SK-N-SH (cell line): ENCODE data around the gene CD38. TPM values are rescaled to one million over a fixed set of nuclear protein-coding genes. Genes with fewer than 3 reads are reported as not detected.
"Not testable (repeated sequence)": the region's sequence is repeated elsewhere in the genome, so short reads cannot be mapped to it uniquely, and the experiment has no call there.

Experiments
- CTCF ChIA-PET: fragments of 300-600, 350-600 bp; formaldehyde crosslinking; extraction: SDS; loops from one replicate; lab custom pipeline; 2021; lab: Yijun Ruan, JAX
- POLR2A ChIA-PET: fragments of 350-600 bp; sonication (Branson Sonifier 250); formaldehyde crosslinking; extraction: SDS; loops from one replicate; lab custom pipeline; 2020; ENCODE audit warnings: antibody characterized with exemption, inconsistent platforms; lab: Yijun Ruan, JAX
- DNase-seq: peaks from one replicate; pipeline ENCODE4 v3.0.0; 2012
- H2AFZ ChIP-seq: fragments of 200-600 bp; sonication (generic); 2 replicates; pipeline ENCODE4 v1.8.1; 2016; ENCODE audit warnings: antibody characterized with exemption, mild to moderate bottlenecking, low read depth
- H3F3A ChIP-seq: fragments of 200-600 bp; sonication (generic); replicated peaks from 2 replicates; pipeline ENCODE3; 2016; ENCODE audit warnings: antibody characterized with exemption, mild to moderate bottlenecking; ENCODE audit not compliant: insufficient read depth
- H3K27ac ChIP-seq, 2 experiments: fragments of 200-500 bp in 1 of 2; fragments of 200-600 bp in 1 of 2; sonication (Bioruptor generic) in 1 of 2; sonication (generic), shearing (Covaris generic) in 1 of 2; 2 replicates each; pipeline versions ENCODE4 v1.5.1 to v1.6.1; 2014 to 2016; ENCODE audit warnings: low read depth in 2 of 2, inconsistent platforms in 1 of 2, low read length in 1 of 2, mild to moderate bottlenecking in 1 of 2, mixed read lengths in 1 of 2
- H3K27me3 ChIP-seq: fragments of 200-600 bp; sonication (generic), shearing (Covaris generic); 2 replicates; pipeline ENCODE4 v1.6.1; 2016; ENCODE audit warnings: mixed run types; ENCODE audit not compliant: insufficient read depth
- H3K36me3 ChIP-seq, 2 experiments: fragments of 200-500 bp in 1 of 2; fragments of 200-600 bp in 1 of 2; sonication (Bioruptor generic) in 1 of 2; sonication (generic) in 1 of 2; replicated peaks in 1 of 2; 2 replicates each; pipeline versions ENCODE3 to v1.5.1; 2014 to 2016; ENCODE audit warnings: low read length in 1 of 2, mild to moderate bottlenecking in 1 of 2; ENCODE audit not compliant: insufficient read depth in 2 of 2, control insufficient read depth in 1 of 2
- H3K4me1 ChIP-seq, 2 experiments: fragments of 200-500 bp in 1 of 2; fragments of 200-600 bp in 1 of 2; sonication (Bioruptor generic) in 1 of 2; sonication (generic), shearing (Covaris generic) in 1 of 2; 2 replicates each; pipeline versions ENCODE4 v1.5.1 to v1.6.1; 2014 to 2016; ENCODE audit warnings: low read depth in 1 of 2, low read length in 1 of 2, mixed run types in 1 of 2; ENCODE audit not compliant: insufficient read depth in 2 of 2, control insufficient read depth in 1 of 2
- H3K4me2 ChIP-seq: fragments of 200-600 bp; sonication (generic), shearing (Covaris generic); 2 replicates; pipeline ENCODE4 v1.6.1; 2017; ENCODE audit warnings: mixed run types
- H3K4me3 ChIP-seq, 2 experiments: fragments of 200-500 bp in 1 of 2; fragments of 200-600 bp in 1 of 2; sonication (Bioruptor generic) in 1 of 2; sonication (generic), shearing (Covaris generic) in 1 of 2; 2 replicates each; pipeline versions ENCODE4 v1.5.1 to v1.8.1; 2014 to 2016; ENCODE audit warnings: low read depth in 2 of 2, inconsistent platforms in 1 of 2, low read length in 1 of 2, mild to moderate bottlenecking in 1 of 2, mixed read lengths in 1 of 2, moderate library complexity in 1 of 2
- H3K79me2 ChIP-seq: fragments of 200-600 bp; sonication (generic); 2 replicates; pipeline ENCODE4 v1.8.1; 2017; ENCODE audit warnings: mild to moderate bottlenecking; ENCODE audit not compliant: insufficient read depth
- H3K9ac ChIP-seq: fragments of 200-600 bp; sonication (generic); 2 replicates; pipeline ENCODE4 v1.6.1; 2017; ENCODE audit warnings: mixed run types
- H3K9me2 ChIP-seq: fragments of 200-600 bp; sonication (generic); 2 replicates; pipeline ENCODE4 v1.6.1; 2017; ENCODE audit warnings: mixed run types
- H3K9me3 ChIP-seq: fragments of 200-600 bp; sonication (generic); 2 replicates; pipeline ENCODE4 v1.6.1; 2017; ENCODE audit warnings: mixed run types, mild to moderate bottlenecking, moderate library complexity
- H4K20me1 ChIP-seq: fragments of 200-600 bp; sonication (generic); 2 replicates; pipeline ENCODE4 v1.6.1; 2017; ENCODE audit warnings: mild to moderate bottlenecking, mixed run types; ENCODE audit not compliant: insufficient read depth
- CHD2 ChIP-seq: fragments of 150-350 bp; IDR thresholded peaks from 2 replicates; pipeline ENCODE4 v1.6.1; 2018; ENCODE audit warnings: low read length; ENCODE audit not compliant: partially characterized antibody
- CTCF ChIP-seq: fragments of 200-600 bp; sonication (generic); IDR thresholded peaks from 2 replicates; pipeline ENCODE4 v1.6.1; 2017; ENCODE audit warnings: antibody characterized with exemption, mild to moderate bottlenecking, moderate library complexity
- EP300 ChIP-seq, 2 experiments: IDR thresholded peaks; 2 replicates each; pipeline versions ENCODE4 v1.4.0 to v1.6.1; 2012; ENCODE audit warnings: borderline replicate concordance in 1 of 2, low read depth in 1 of 2, low read length in 1 of 2
- FOXM1 ChIP-seq: IDR thresholded peaks from 2 replicates; pipeline ENCODE4 v1.4.0; 2012; ENCODE audit warnings: low read depth, mild to moderate bottlenecking
- GABPA ChIP-seq: IDR thresholded peaks from 2 replicates; pipeline ENCODE4 v1.4.0; 2012; ENCODE audit warnings: low read depth, mild to moderate bottlenecking
- NFIC ChIP-seq: IDR thresholded peaks from 2 replicates; pipeline ENCODE4 v1.4.0; 2012; ENCODE audit warnings: borderline replicate concordance
- RCOR1 ChIP-seq: fragments of 150-350 bp; IDR thresholded peaks from 2 replicates; pipeline ENCODE4 v1.6.1; 2017; ENCODE audit warnings: antibody characterized with exemption, low read length
- RFX5 ChIP-seq: IDR thresholded peaks from 2 replicates; pipeline ENCODE4 v1.6.1; 2012; ENCODE audit warnings: mild to moderate bottlenecking, improper control_type of control experiment, low read length
- RXRA ChIP-seq: IDR thresholded peaks from 2 replicates; pipeline ENCODE4 v1.4.0; 2012; ENCODE audit warnings: low read depth, mild to moderate bottlenecking, borderline replicate concordance
- SIN3A ChIP-seq: IDR thresholded peaks from 2 replicates; pipeline ENCODE4 v1.6.1; 2012; ENCODE audit warnings: low read depth, mild to moderate bottlenecking, low read length, moderate library complexity, borderline replicate concordance
- TCF12 ChIP-seq: IDR thresholded peaks from 2 replicates; pipeline ENCODE4 v1.4.0; 2012
- USF1 ChIP-seq: IDR thresholded peaks from 2 replicates; pipeline ENCODE4 v1.4.0; 2012; ENCODE audit warnings: low read depth, borderline replicate concordance
- YY1 ChIP-seq: IDR thresholded peaks from 2 replicates; pipeline ENCODE4 v1.4.0; 2012; ENCODE audit warnings: low read depth, mild to moderate bottlenecking
- WGBS: methylation state at CpG from one replicate; pipeline ENCODE4 v1.1.6; 2017; ENCODE audit warnings: low lambda C conversion rate; 5-methylcytosine and 5-hydroxymethylcytosine counted together
- polyA plus RNA-seq, 3 experiments: library from polyadenylated mRNA; depleted of rRNA; stranded (reverse); fragments of >200 nt; gene quantifications; 2 replicates each; pipeline ENCODE4 v1.2.3, GENCODE V29; 2012

The CD38 gene
- polyA plus RNA-seq, 1 of the 3 experiments (the other 2 are of a cell fraction), result 0.02 TPM

DNA sequence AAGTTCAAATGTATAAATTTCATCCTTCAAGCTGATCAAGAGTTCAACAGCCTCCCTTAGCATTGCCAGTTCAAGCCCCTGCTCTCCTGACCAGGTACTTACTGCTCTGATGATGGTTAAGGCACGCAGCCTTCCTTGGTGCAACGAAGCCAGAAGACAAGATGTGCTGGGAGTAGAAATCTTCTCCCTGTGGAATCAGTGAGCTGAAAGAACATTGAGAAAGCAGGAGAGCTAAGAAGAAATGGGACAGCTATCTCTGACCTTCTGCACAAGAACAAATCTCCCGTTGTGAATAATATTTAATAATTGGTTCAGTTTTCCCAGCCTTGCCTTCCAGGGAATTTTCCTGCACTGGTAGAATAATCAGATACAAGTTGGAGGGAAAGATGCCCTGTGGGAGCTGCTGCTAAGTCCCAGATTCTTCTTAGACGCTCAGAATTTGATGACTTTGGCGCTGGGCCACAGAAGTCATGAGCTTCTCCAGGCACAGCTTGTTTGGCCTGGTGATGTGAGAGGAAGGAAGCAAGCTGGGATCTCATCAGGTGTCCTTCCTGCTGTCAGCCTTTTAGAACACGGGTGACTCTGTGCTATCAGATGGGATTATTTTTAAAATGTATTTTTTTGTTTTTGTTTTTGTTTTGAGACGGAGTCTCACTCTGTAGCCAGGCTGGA, 77.8 kb downstream of the CD38 start:
- DNase-seq, result no peak
- Histone ChIP-seq H3K36me3 (no peaks in the 10 kb centered on the region), H2AFZ (no peak overlapping the region), H3K9ac (no peak overlapping the region), H3K9me2 (no peaks in the 10 kb centered on the region), H3K27ac (no peak overlapping the region), H3K79me2 (no peaks in the 10 kb centered on the region), H3K27me3 (no peaks in the 10 kb centered on the region; the same call in 1 of the 2 replicates), H3K4me3 (no peak overlapping the region), H3K9me3 (no peaks in the 10 kb centered on the region), H3K4me1 (peaks cover 0 to 3% of the 10 kb centered on the region in 2 experiments; a peak in 2 of 4 replicates), H3F3A (no peaks in the 10 kb centered on the region), H4K20me1 (no peaks in the 10 kb centered on the region), H3K4me2 (no peak overlapping the region)
- WGBS, result 25% methylated on average over 7 of the region's 7 CpGs
- ChIA-PET CTCF (interaction anchor here (1.2 to 2.9 kb wide), 6 partner anchors 24 to 460 kb away, joined by 3 to 15 read pairs (median 6); no protein-coding TSS in a partner anchor), POLR2A (no interaction called here)
- TF ChIP-seq YY1 (no peak), RFX5 (no peak), USF1 (no peak), RCOR1 (no peak), RXRA (no peak), NFIC (no peak), TCF12 (no peak), CHD2 (no peak), CTCF (no peak), SIN3A (no peak), GABPA (no peak), FOXM1 (no peak), EP300 (IDR thresholded peaks at IDR 0.05; ENCODE audit: borderline replicate concordance in 1 of 2, low read depth in 1 of 2, low read length in 1 of 2) (no peak)
- TF ChIP-seq, all 33 proteins: peak for 0

DNA sequence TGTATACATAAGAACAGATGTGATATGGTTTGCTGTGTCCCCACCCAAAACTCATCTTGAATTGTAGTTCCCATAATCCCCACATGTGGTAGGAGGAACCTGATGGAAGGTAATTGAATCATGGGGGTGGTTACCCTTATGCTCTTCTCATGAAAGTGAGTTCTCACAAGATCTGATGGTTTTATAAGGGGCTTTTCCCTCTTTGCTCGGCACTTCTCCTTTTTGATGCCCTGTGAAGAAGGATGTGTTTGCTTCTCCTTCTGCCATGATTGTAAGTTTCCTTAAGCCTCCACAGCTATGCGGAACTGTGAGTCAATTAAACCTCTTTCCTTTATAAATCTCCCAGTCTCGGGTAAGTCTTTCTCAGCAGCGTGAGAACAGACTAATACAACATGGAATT, 83.1 kb downstream of the CD38 start:
- H3F3A ChIP-seq, result not testable (repeated sequence)

More for the DNA sequence above, 83.1 kb downstream of the CD38 start:
- H3K79me2 ChIP-seq, H3K4me2 ChIP-seq, H3K27me3 ChIP-seq, H4K20me1 ChIP-seq, POLR2A ChIA-PET, H3K4me3 ChIP-seq, H3K36me3 ChIP-seq, H3K9ac ChIP-seq, H3K9me2 ChIP-seq, H3K4me1 ChIP-seq, H2AFZ ChIP-seq, H3K27ac ChIP-seq, H3K9me3 ChIP-seq, DNase-seq: not testable (repeated sequence)
- CTCF ChIA-PET, result interaction anchor here (1.6 to 5.5 kb wide), 2 partner anchors 22 to 56 kb away, joined by 8 to 30 read pairs; no protein-coding TSS in a partner anchor
- WGBS, result 51% methylated on average over 4 of the region's 4 CpGs
